Vagina (tissue), 2 donors: ENCODE results near the gene TRAF5. TPM values are rescaled to one million over a fixed set of nuclear protein-coding genes. Genes with fewer than 3 reads are reported as not detected.

Source experiments
- DNase-seq, 2 donors: peaks; one replicate each; pipeline ENCODE4 v3.0.0-alpha.2; 2017; ENCODE audit errors: extremely low spot score in 2 of 2
- H3K27ac ChIP-seq: fragments of 200-600 bp; sonication (generic); one replicate; pipeline ENCODE4 v1.5.1; 2019
- H3K27me3 ChIP-seq: fragments of 200-600 bp; sonication (generic); one replicate; pipeline ENCODE4 v1.5.1; 2019
- H3K36me3 ChIP-seq, 2 donors: fragments of 200-600 bp; sonication (generic); one replicate each; pipeline ENCODE4 v1.5.1; 2017 to 2019
- H3K4me1 ChIP-seq: fragments of 200-600 bp; sonication (generic); one replicate; pipeline ENCODE4 v1.5.1; 2019
- H3K4me3 ChIP-seq, 2 donors: fragments of 200-600 bp; sonication (generic); 1 replicate in 1 of 2; 2 replicates in 1 of 2; pipeline ENCODE4 v1.5.1; 2016 to 2019
- H3K9me3 ChIP-seq: fragments of 200-600 bp; sonication (generic); one replicate; pipeline ENCODE4 v1.5.1; 2019
- POLR2A ChIP-seq, 2 donors: fragments of 450-650 bp; IDR thresholded peaks; one replicate each; pipeline ENCODE4 v1.6.1; 2017; ENCODE audit warnings: antibody characterized with exemption in 2 of 2, mild to moderate bottlenecking in 2 of 2, moderate library complexity in 2 of 2
- POLR2AphosphoS5 ChIP-seq, 2 donors: sonication (generic); formaldehyde crosslinking; IDR thresholded peaks; one replicate each; pipeline ENCODE4 v1.9.0; 2017; ENCODE audit warnings: antibody characterized with exemption in 2 of 2, mild to moderate bottlenecking in 2 of 2, low read depth in 1 of 2; ENCODE audit not compliant: insufficient read depth in 1 of 2
- intact Hi-C: fragments of 100-400 bp; cut with DNase I; formaldehyde crosslinking; loops from one replicate; pipeline ENCODE4 v1.15.1; 2023
- total RNA-seq: library from RNA; depleted of rRNA; stranded (reverse); fragments of >200 nt; gene quantifications from one replicate; pipeline ENCODE4 v1.2.3, GENCODE V29; 2016
- TF ChIP-seq, protein P1 (sequence below), 3 experiments: fragments of 450-650 bp in 2 of 3; fragments of 200-600 bp in 1 of 3; sonication (generic) in 1 of 3; IDR thresholded peaks; one replicate each; pipeline ENCODE4 v1.5.1; 2017 to 2019; ENCODE audit warnings: antibody characterized with exemption in 3 of 3, mild to moderate bottlenecking in 2 of 3, moderate library complexity in 2 of 3

TRAF5 gene
- total RNA-seq, 1 donor from 2014 or later = 14.0 TPM

GRCh38 chr1:211375949-211376348, 49.3 kb downstream of the TRAF5 start:
- H3K27me3 ChIP-seq = no peaks in the 10 kb centered on the region
- intact Hi-C loops = no loop called here

GRCh38 chr1:211376807-211377470, 50.3 kb downstream of the TRAF5 start:
- TF ChIP-seq POLR2AphosphoS5 (IDR thresholded peaks at IDR 0.05; ENCODE audit: insufficient read depth in 1 of 2, low read depth in 1 of 2) = no peak
- no peak for TF ChIP-seq POLR2A (IDR thresholded peaks at IDR 0.05)
- TF ChIP-seq, protein P1, sequence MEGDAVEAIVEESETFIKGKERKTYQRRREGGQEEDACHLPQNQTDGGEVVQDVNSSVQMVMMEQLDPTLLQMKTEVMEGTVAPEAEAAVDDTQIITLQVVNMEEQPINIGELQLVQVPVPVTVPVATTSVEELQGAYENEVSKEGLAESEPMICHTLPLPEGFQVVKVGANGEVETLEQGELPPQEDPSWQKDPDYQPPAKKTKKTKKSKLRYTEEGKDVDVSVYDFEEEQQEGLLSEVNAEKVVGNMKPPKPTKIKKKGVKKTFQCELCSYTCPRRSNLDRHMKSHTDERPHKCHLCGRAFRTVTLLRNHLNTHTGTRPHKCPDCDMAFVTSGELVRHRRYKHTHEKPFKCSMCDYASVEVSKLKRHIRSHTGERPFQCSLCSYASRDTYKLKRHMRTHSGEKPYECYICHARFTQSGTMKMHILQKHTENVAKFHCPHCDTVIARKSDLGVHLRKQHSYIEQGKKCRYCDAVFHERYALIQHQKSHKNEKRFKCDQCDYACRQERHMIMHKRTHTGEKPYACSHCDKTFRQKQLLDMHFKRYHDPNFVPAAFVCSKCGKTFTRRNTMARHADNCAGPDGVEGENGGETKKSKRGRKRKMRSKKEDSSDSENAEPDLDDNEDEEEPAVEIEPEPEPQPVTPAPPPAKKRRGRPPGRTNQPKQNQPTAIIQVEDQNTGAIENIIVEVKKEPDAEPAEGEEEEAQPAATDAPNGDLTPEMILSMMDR (IDR thresholded peaks at IDR 0.05) = no peak
- no peaks in the 10 kb centered on the region for H3K9me3 ChIP-seq
- H3K27me3 ChIP-seq = no peaks in the 10 kb centered on the region
- H3K27ac ChIP-seq = no peak overlapping the region
- H3K4me3 ChIP-seq = no peak overlapping the region
- peaks cover 8% of the 10 kb centered on the region for H3K4me1 ChIP-seq
- H3K36me3 ChIP-seq = no peaks in the 10 kb centered on the region
- intact Hi-C loops = no loop called here
- no peak for DNase-seq

More at GRCh38 chr1:211375949-211376348, 49.3 kb downstream of the TRAF5 start:
- H3K27ac ChIP-seq = no peak overlapping the region
- H3K4me1 ChIP-seq = no peaks in the 10 kb centered on the region
- DNase-seq = no peak
- TF ChIP-seq POLR2A (IDR thresholded peaks at IDR 0.05) (no peak), POLR2AphosphoS5 (IDR thresholded peaks at IDR 0.05; ENCODE audit: insufficient read depth in 1 of 2, low read depth in 1 of 2) (no peak)
- TF ChIP-seq, protein P1 (IDR thresholded peaks at IDR 0.05) = no peak
- no peak overlapping the region for H3K4me3 ChIP-seq
- no peaks in the 10 kb centered on the region for H3K9me3 ChIP-seq
- H3K36me3 ChIP-seq = no peaks in the 10 kb centered on the region

GRCh38 chr1:211377539-211378450, 51.2 kb downstream of the TRAF5 start:
- Histone ChIP-seq H3K36me3 (no peaks in the 10 kb centered on the region), H3K27ac (peak overlapping the region; percentile 41), H3K4me3 (no peak overlapping the region), H3K4me1 (peaks cover 11% of the 10 kb centered on the region), H3K27me3 (no peaks in the 10 kb centered on the region), H3K9me3 (no peaks in the 10 kb centered on the region)
- intact Hi-C loops = no loop called here
- TF ChIP-seq POLR2A (IDR thresholded peaks at IDR 0.05) = no peak
- TF ChIP-seq, protein P1 (IDR thresholded peaks at IDR 0.05) = no peak
- TF ChIP-seq POLR2AphosphoS5 (IDR thresholded peaks at IDR 0.05; ENCODE audit: insufficient read depth in 1 of 2, low read depth in 1 of 2) = no peak
- DNase-seq = no peak

DNA sequence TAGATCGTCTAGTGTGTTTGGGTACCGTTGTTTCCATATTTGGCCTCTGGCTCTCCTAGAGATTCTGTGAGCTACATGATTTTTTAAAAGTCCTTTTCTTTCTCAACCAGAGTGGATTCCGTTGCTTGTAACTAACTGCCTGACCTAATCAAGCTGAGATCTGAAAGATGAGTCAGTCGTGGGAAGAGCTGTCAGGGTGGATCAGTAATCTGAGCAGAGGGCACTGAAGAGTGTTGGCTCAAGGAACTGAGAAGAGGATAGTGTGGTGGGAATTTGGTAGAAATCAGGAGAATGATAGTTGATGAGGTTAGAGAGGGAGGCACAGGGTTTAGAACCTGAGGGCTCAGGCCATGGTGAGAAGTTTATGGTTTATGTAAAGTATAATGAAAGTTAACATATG, 52.2 kb downstream of the TRAF5 start:
- peaks cover 11% of the 10 kb centered on the region for H3K4me1 ChIP-seq
- TF ChIP-seq POLR2AphosphoS5 (IDR thresholded peaks at IDR 0.05; ENCODE audit: insufficient read depth in 1 of 2, low read depth in 1 of 2) = no peak
- no peak for TF ChIP-seq POLR2A (IDR thresholded peaks at IDR 0.05)
- TF ChIP-seq, protein P1 (IDR thresholded peaks at IDR 0.05) = no peak
- intact Hi-C loops = no loop called here
- H3K4me3 ChIP-seq = no peak overlapping the region
- H3K27me3 ChIP-seq = no peaks in the 10 kb centered on the region
- H3K9me3 ChIP-seq = no peaks in the 10 kb centered on the region
- no peak for DNase-seq
- no peaks in the 10 kb centered on the region for H3K36me3 ChIP-seq
- no peak overlapping the region for H3K27ac ChIP-seq
